Stimulated activated CD4-positive, alpha-beta T cell treated with anti-CD3 and anti-CD28 coated beads, Interleukin-4, amount 100 ng/mL, for 4 hours (primary cell): ENCODE measurements around the gene GLYR1.
"Not testable (repeated sequence)": the region's sequence is repeated elsewhere in the genome, so short reads cannot be mapped to it uniquely, and the experiment has no call there.

ENCODE experiments used
- DNase-seq, 2 experiments: peaks; one replicate each; pipeline ENCODE4 v3.0.0-alpha.2; 2020

The GLYR1 gene

GRCh38 chr16:4785758-4786433 lies 61.2 kb downstream of the GLYR1 start:
- no peak for DNase-seq

GRCh38 chr16:4784444-4784987 lies 62.6 kb downstream of the GLYR1 start:
- not testable (repeated sequence) for DNase-seq

GRCh38 chr16:4783951-4784336 lies 63.1 kb downstream of the GLYR1 start:
- DNase-seq = no peak

- DNase-seq = no peak
Measured at GRCh38 chr16:4783251-4783950, 63.7 kb downstream of the GLYR1 start.

- no peak for DNase-seq
Measured at GRCh38 chr16:4780235-4780634, 66.9 kb downstream of the GLYR1 start.

- no peak for DNase-seq
Measured at GRCh38 chr16:4778050-4778392, 69.1 kb downstream of the GLYR1 start.

GRCh38 chr16:4777339-4778049 lies 69.6 kb downstream of the GLYR1 start:
- DNase-seq = no peak

- no peak for DNase-seq
Measured at GRCh38 chr16:4776141-4776705, 70.9 kb downstream of the GLYR1 start.

- DNase-seq = no peak
Measured at GRCh38 chr16:4775005-4775404, 72.1 kb downstream of the GLYR1 start.

GRCh38 chr16:4772351-4772750 lies 74.7 kb downstream of the GLYR1 start:
- no peak for DNase-seq

GRCh38 chr16:4771646-4772045 lies 75.4 kb downstream of the GLYR1 start:
- DNase-seq = no peak

GRCh38 chr16:4769306-4769638 lies 77.8 kb downstream of the GLYR1 start:
- DNase-seq = no peak

- peak; percentile 75 to 85 for DNase-seq
Measured at GRCh38 chr16:4768549-4769305, 78.4 kb downstream of the GLYR1 start.

- DNase-seq = no peak
Measured at GRCh38 chr16:4767872-4768548, 79.1 kb downstream of the GLYR1 start.

GRCh38 chr16:4766875-4767628 lies 80.0 kb downstream of the GLYR1 start, which contains the start of gene ZNF500:
TSS of gene ZNF500 (minus strand) at chr16:4767162. CDS start at chr16:4765978, 1,184 bp downstream.
- peak; percentile 96 to 99 for DNase-seq

- DNase-seq = no peak
Measured at GRCh38 chr16:4765511-4766474, 81.3 kb downstream of the GLYR1 start.

GRCh38 chr16:4763791-4764190 lies 83.3 kb downstream of the GLYR1 start:
- no peak for DNase-seq

- no peak for DNase-seq
Measured at GRCh38 chr16:4762205-4762604, 84.9 kb downstream of the GLYR1 start.

GRCh38 chr16:4760221-4760910 lies 86.7 kb downstream of the GLYR1 start:
- no peak for DNase-seq
